ENCODE data around the gene CRADD.

Gene CRADD

DNA sequence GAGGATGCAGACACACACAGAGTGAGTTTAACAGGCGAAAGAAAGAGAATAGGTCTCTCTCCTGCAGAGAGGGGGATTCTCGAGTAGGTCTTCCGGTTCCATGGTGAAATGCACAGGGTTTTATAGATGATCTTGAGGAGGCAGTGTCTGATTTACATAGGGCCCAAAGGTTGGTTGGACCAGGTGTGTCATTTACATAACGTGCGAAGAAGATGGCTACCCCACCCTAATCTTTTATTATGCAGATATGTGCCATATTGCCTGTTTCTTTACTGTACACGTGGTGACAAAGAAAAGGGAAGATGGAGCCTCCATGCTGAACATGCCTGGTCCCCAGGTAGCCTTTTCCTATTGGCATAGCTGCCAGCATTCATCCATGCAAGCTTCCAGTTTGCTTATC is 219.8 kb downstream of the CRADD start:
- no peak overlapping the region for H3K27ac ChIP-seq (replicated peaks)
- H3K27me3 ChIP-seq (ENCODE audit: insufficient read depth, poor library complexity, severe bottlenecking), result no peaks in the 10 kb centered on the region
- DNase-seq (ENCODE audit: low read depth in 1 of 2, low spot score in 1 of 2), result no peak
- TF ChIP-seq REST (IDR thresholded peaks at IDR 0.05; ENCODE audit: insufficient replicate concordance, low read depth), result no peak
- TF ChIP-seq, protein P1, sequence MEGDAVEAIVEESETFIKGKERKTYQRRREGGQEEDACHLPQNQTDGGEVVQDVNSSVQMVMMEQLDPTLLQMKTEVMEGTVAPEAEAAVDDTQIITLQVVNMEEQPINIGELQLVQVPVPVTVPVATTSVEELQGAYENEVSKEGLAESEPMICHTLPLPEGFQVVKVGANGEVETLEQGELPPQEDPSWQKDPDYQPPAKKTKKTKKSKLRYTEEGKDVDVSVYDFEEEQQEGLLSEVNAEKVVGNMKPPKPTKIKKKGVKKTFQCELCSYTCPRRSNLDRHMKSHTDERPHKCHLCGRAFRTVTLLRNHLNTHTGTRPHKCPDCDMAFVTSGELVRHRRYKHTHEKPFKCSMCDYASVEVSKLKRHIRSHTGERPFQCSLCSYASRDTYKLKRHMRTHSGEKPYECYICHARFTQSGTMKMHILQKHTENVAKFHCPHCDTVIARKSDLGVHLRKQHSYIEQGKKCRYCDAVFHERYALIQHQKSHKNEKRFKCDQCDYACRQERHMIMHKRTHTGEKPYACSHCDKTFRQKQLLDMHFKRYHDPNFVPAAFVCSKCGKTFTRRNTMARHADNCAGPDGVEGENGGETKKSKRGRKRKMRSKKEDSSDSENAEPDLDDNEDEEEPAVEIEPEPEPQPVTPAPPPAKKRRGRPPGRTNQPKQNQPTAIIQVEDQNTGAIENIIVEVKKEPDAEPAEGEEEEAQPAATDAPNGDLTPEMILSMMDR (IDR thresholded peaks at IDR 0.05; ENCODE audit: insufficient read depth, low read length), result no peak
- no peak for TF ChIP-seq GABPA (IDR thresholded peaks at IDR 0.05; ENCODE audit: low read depth)
- no peak for TF ChIP-seq POLR2AphosphoS5 (IDR thresholded peaks at IDR 0.05; ENCODE audit: low read depth)
- no peak for TF ChIP-seq SPI1 (IDR thresholded peaks at IDR 0.05; ENCODE audit: borderline replicate concordance, low read depth)
- H3K4me3 ChIP-seq (replicated peaks; ENCODE audit: insufficient read depth, low read length), result no peak overlapping the region

GRCh38 chr12:93901739-93902138 is 224.6 kb downstream of the CRADD start:
- Histone ChIP-seq H3K27me3 (ENCODE audit: insufficient read depth, poor library complexity, severe bottlenecking) (no peaks in the 10 kb centered on the region), H3K27ac (replicated peaks) (no peak overlapping the region), H3K4me3 (replicated peaks; ENCODE audit: insufficient read depth, low read length) (no peak overlapping the region)
- DNase-seq (ENCODE audit: low read depth in 1 of 2, low spot score in 1 of 2), result no peak
- TF ChIP-seq, protein P1 (IDR thresholded peaks at IDR 0.05; ENCODE audit: insufficient read depth, low read length), result no peak
- no peak for TF ChIP-seq REST (IDR thresholded peaks at IDR 0.05; ENCODE audit: insufficient replicate concordance, low read depth)
- TF ChIP-seq POLR2AphosphoS5 (IDR thresholded peaks at IDR 0.05; ENCODE audit: low read depth), result no peak
- TF ChIP-seq SPI1 (IDR thresholded peaks at IDR 0.05; ENCODE audit: borderline replicate concordance, low read depth), result no peak
- no peak for TF ChIP-seq GABPA (IDR thresholded peaks at IDR 0.05; ENCODE audit: low read depth)

GRCh38 chr12:93902192-93902591 is 225.0 kb downstream of the CRADD start:
- no peak overlapping the region for H3K27ac ChIP-seq (replicated peaks)
- H3K27me3 ChIP-seq (ENCODE audit: insufficient read depth, poor library complexity, severe bottlenecking), result no peaks in the 10 kb centered on the region
- H3K4me3 ChIP-seq (replicated peaks; ENCODE audit: insufficient read depth, low read length), result no peak overlapping the region
- no peak for TF ChIP-seq REST (IDR thresholded peaks at IDR 0.05; ENCODE audit: insufficient replicate concordance, low read depth)
- no peak for TF ChIP-seq GABPA (IDR thresholded peaks at IDR 0.05; ENCODE audit: low read depth)
- no peak for TF ChIP-seq POLR2AphosphoS5 (IDR thresholded peaks at IDR 0.05; ENCODE audit: low read depth)
- no peak for TF ChIP-seq SPI1 (IDR thresholded peaks at IDR 0.05; ENCODE audit: borderline replicate concordance, low read depth)
- TF ChIP-seq, protein P1 (IDR thresholded peaks at IDR 0.05; ENCODE audit: insufficient read depth, low read length), result no peak
- no peak for DNase-seq (ENCODE audit: low read depth in 1 of 2, low spot score in 1 of 2)
